GM19468 (cell line): Measurements from ENCODE around the gene LILRB3.
"Not testable (repeated sequence)": the region's sequence is repeated elsewhere in the genome, so short reads cannot be mapped to it uniquely, and the experiment has no call there.

Experiments
- ATAC-seq: cut with Tn5 transposase; IDR thresholded peaks from one replicate; pipeline ENCODE4 v1.9.1; 2021; ENCODE audit warnings: mild to moderate bottlenecking, moderate library complexity, moderate number of reproducible peaks; ENCODE audit not compliant: unreplicated experiment; ENCODE audit errors: extremely low read depth

LILRB3 gene

GRCh38 chr19:54172471-54173358 lies 50.1 kb downstream of the LILRB3 start, which contains the start of gene TMC4:
Gene TMC4, minus strand, starts transcription at chr19:54173160. Its CDS starts 43 bp downstream, at chr19:54173117.
- no peak for ATAC-seq

GRCh38 chr19:54171736-54172431 lies 50.9 kb downstream of the LILRB3 start:
- not testable (repeated sequence) for ATAC-seq

GRCh38 chr19:54169149-54169740 lies 53.6 kb downstream of the LILRB3 start:
- ATAC-seq, result no peak

GRCh38 chr19:54168174-54168917 lies 54.5 kb downstream of the LILRB3 start:
- no peak for ATAC-seq
